Sciatic nerve (tissue), 2 donors: ENCODE results near the gene VMP1. TPM values are rescaled to one million over a fixed set of nuclear protein-coding genes. Genes with fewer than 3 reads are reported as not detected.
"Not testable (repeated sequence)": the region's sequence is repeated elsewhere in the genome, so short reads cannot be mapped to it uniquely, and the experiment has no call there.

ENCODE experiments used
- ATAC-seq: fragments of 200-7000 bp; cut with Tn5 transposase; one replicate; pipeline ENCODE4 v1.9.1; 2020; ENCODE audit warnings: mild to moderate bottlenecking, moderate library complexity
- DNase-seq: peaks from one replicate; pipeline ENCODE4 v3.0.0-alpha.2; 2020; ENCODE audit warnings: low spot score
- intact Hi-C: fragments of 100-400 bp; cut with DNase I; formaldehyde crosslinking; loops from one replicate; pipeline ENCODE4 v1.14.2; 2022
- total RNA-seq: library from RNA; stranded (reverse); fragmentation: NEBNext Ultra II Directional; extraction: Animal tissue kit (Norgen Biotek cat#: 25700); gene quantifications from one replicate; pipeline ENCODE4 v1.2.1, GENCODE V29; 2021
- donor health status: DM: no; HTN: no; CAD: no.
- donor health status: DM: no; HTN: no; CAD: no.

Gene VMP1
- total RNA-seq, 1 donor from 2014 or later = 236 TPM

- ATAC-seq, DNase-seq, intact Hi-C loops: not testable (repeated sequence)
Measured at GRCh38 chr17:59828819-59829216, 121.4 kb downstream of the VMP1 start.

- intact Hi-C loops = no loop called here
- ATAC-seq = peak; percentile 84
- no peak for DNase-seq
Measured at GRCh38 chr17:59829217-59830006, 122.0 kb downstream of the VMP1 start.

- intact Hi-C loops = no loop called here
- ATAC-seq = no peak
- no peak for DNase-seq
Measured at GRCh38 chr17:59830007-59830630, 122.7 kb downstream of the VMP1 start.

GRCh38 chr17:59830846-59831486 lies 123.5 kb downstream of the VMP1 start:
- intact Hi-C loops = no loop called here
- DNase-seq = no peak
- ATAC-seq = no peak

GRCh38 chr17:59832883-59833379 lies 125.5 kb downstream of the VMP1 start:
- DNase-seq = no peak
- intact Hi-C loops = no loop called here
- no peak for ATAC-seq

GRCh38 chr17:59837308-59838051 lies 130.0 kb downstream of the VMP1 start:
- ATAC-seq (peak; percentile 95), DNase-seq (no peak)
- intact Hi-C loops = no loop called here

GRCh38 chr17:59838052-59838916 lies 130.8 kb downstream of the VMP1 start:
- DNase-seq (no peak), ATAC-seq (no peak)
- intact Hi-C loops = no loop called here

- intact Hi-C loops = no loop called here
- DNase-seq (no peak), ATAC-seq (no peak)
Measured at GRCh38 chr17:59839651-59840328, 132.3 kb downstream of the VMP1 start.

GRCh38 chr17:59840329-59841090 lies 133.1 kb downstream of the VMP1 start:
- intact Hi-C loops = no loop called here
- ATAC-seq (no peak), DNase-seq (no peak)

- ATAC-seq, DNase-seq, intact Hi-C loops: not testable (repeated sequence)
Measured at GRCh38 chr17:59841091-59841881, 133.8 kb downstream of the VMP1 start.

GRCh38 chr17:59841882-59842263 lies 134.4 kb downstream of the VMP1 start:
- intact Hi-C loops, DNase-seq, ATAC-seq: not testable (repeated sequence)

- DNase-seq (peak; percentile 73), ATAC-seq (no peak)
- intact Hi-C loops = no loop called here
Measured at GRCh38 chr17:59842901-59843652, 135.6 kb downstream of the VMP1 start.

GRCh38 chr17:59844884-59845594 lies 137.6 kb downstream of the VMP1 start:
- ATAC-seq (no peak), DNase-seq (no peak)
- intact Hi-C loops = no loop called here

- ATAC-seq = peak; percentile 66
- no peak for DNase-seq
- intact Hi-C loops = no loop called here
Measured at GRCh38 chr17:59845595-59846393, 138.3 kb downstream of the VMP1 start.
